ENCODE data around the gene GPD2. TPM values are rescaled to one million over a fixed set of nuclear protein-coding genes. Genes with fewer than 3 reads are reported as not detected.
"Not testable (repeated sequence)": the region's sequence is repeated elsewhere in the genome, so short reads cannot be mapped to it uniquely, and the experiment has no call there.

Gene GPD2
- total RNA-seq, 6 experiments from 2014 or later: 3.2 to 8.8 (median 4.8) TPM

GRCh38 chr2:156517419-156517818, 81.2 kb downstream of the GPD2 start:
- intact Hi-C loops (cut with DNase I): no loop called here
- no peak overlapping the region for H3K4me3 ChIP-seq
- no peaks in the 10 kb centered on the region for H3K27me3 ChIP-seq
- H3K9me3 ChIP-seq: no peaks in the 10 kb centered on the region
- H3K27ac ChIP-seq: no peak overlapping the region
- no peaks in the 10 kb centered on the region for H3K36me3 ChIP-seq
- ATAC-seq (no peak), DNase-seq (no peak)
- no peaks in the 10 kb centered on the region for H3K4me1 ChIP-seq
- no peak for TF ChIP-seq POLR2A (IDR thresholded peaks at IDR 0.05)
- TF ChIP-seq CTCF (IDR thresholded peaks at IDR 0.05): no peak

GRCh38 chr2:156518138-156518537, 82.0 kb downstream of the GPD2 start:
- WGBS (ENCODE audit: insufficient coverage, low coverage, low lambda C conversion rate, missing lambda C conversion rate): 93% methylated on average over 4 of the region's 4 CpGs
- DNase-seq (no peak), ATAC-seq (no peak)
- no peak for TF ChIP-seq POLR2A (IDR thresholded peaks at IDR 0.05)
- TF ChIP-seq CTCF (IDR thresholded peaks at IDR 0.05): no peak
- Histone ChIP-seq H3K4me3 (no peak overlapping the region), H3K27me3 (no peaks in the 10 kb centered on the region), H3K4me1 (no peaks in the 10 kb centered on the region), H3K27ac (no peak overlapping the region), H3K36me3 (no peaks in the 10 kb centered on the region), H3K9me3 (no peaks in the 10 kb centered on the region)
- intact Hi-C loops (cut with DNase I): no loop called here

- no peak overlapping the region for H3K4me3 ChIP-seq
- H3K36me3 ChIP-seq: no peaks in the 10 kb centered on the region
- no peaks in the 10 kb centered on the region for H3K27me3 ChIP-seq
- intact Hi-C loops (cut with DNase I): no loop called here
- no peaks in the 10 kb centered on the region for H3K4me1 ChIP-seq
- DNase-seq (no peak), ATAC-seq (no peak)
- no peaks in the 10 kb centered on the region for H3K9me3 ChIP-seq
- 97% methylated on average over 3 of the region's 4 CpGs for WGBS (ENCODE audit: insufficient coverage, low coverage, low lambda C conversion rate, missing lambda C conversion rate)
- TF ChIP-seq CTCF (IDR thresholded peaks at IDR 0.05) (no peak), POLR2A (IDR thresholded peaks at IDR 0.05) (no peak)
- H3K27ac ChIP-seq: no peak overlapping the region
These were observed 86.8 kb downstream of the GPD2 start for GRCh38 chr2:156522864-156523440.

GRCh38 chr2:156526950-156527636, 90.9 kb downstream of the GPD2 start:
- Histone ChIP-seq H3K27ac (no peak overlapping the region), H3K36me3 (no peaks in the 10 kb centered on the region), H3K4me3 (no peak overlapping the region), H3K9me3 (no peaks in the 10 kb centered on the region), H3K27me3 (no peaks in the 10 kb centered on the region), H3K4me1 (no peaks in the 10 kb centered on the region)
- 84% methylated on average over 2 of the region's 2 CpGs for WGBS (ENCODE audit: insufficient coverage, low coverage, low lambda C conversion rate, missing lambda C conversion rate)
- TF ChIP-seq POLR2A (IDR thresholded peaks at IDR 0.05) (no peak), CTCF (IDR thresholded peaks at IDR 0.05) (no peak)
- intact Hi-C loops (cut with DNase I): no loop called here
- ATAC-seq (no peak), DNase-seq (no peak)

GRCh38 chr2:156528583-156528982, 92.4 kb downstream of the GPD2 start:
- H3K27me3 ChIP-seq; H3K36me3 ChIP-seq; ATAC-seq; H3K27ac ChIP-seq; H3K4me1 ChIP-seq; DNase-seq; intact Hi-C loops (cut with DNase I); H3K9me3 ChIP-seq; H3K4me3 ChIP-seq: not testable (repeated sequence)
- WGBS (ENCODE audit: insufficient coverage, low coverage, low lambda C conversion rate, missing lambda C conversion rate): 88% methylated on average over 5 of the region's 5 CpGs
